ENCODE results near the gene CNMD.

The CNMD gene

GRCh38 chr13:52765611-52766390 lies 26.2 kb upstream of the CNMD start:
- TF ChIP-seq CTCF (IDR thresholded peaks at IDR 0.05; ENCODE audit: low read depth, low read length) = no peak
- no peak overlapping the region for H3K4me3 ChIP-seq (ENCODE audit: low read depth, low read length)

- TF ChIP-seq CTCF (IDR thresholded peaks at IDR 0.05; ENCODE audit: low read depth, low read length) = no peak
- no peak overlapping the region for H3K4me3 ChIP-seq (ENCODE audit: low read depth, low read length)
Observed at GRCh38 chr13:52760077-52760476, 20.5 kb upstream of the CNMD start.

- TF ChIP-seq CTCF (IDR thresholded peaks at IDR 0.05; ENCODE audit: low read depth, low read length) = no peak
- H3K4me3 ChIP-seq (ENCODE audit: low read depth, low read length) = no peak overlapping the region
Observed at GRCh38 chr13:52758114-52758513, 18.5 kb upstream of the CNMD start.

GRCh38 chr13:52751196-52751595 lies 11.6 kb upstream of the CNMD start:
- TF ChIP-seq CTCF (IDR thresholded peaks at IDR 0.05; ENCODE audit: low read depth, low read length) = no peak
- H3K4me3 ChIP-seq (ENCODE audit: low read depth, low read length) = no peak overlapping the region

- no peak for TF ChIP-seq CTCF (IDR thresholded peaks at IDR 0.05; ENCODE audit: low read depth, low read length)
- H3K4me3 ChIP-seq (ENCODE audit: low read depth, low read length) = no peak overlapping the region
Observed at GRCh38 chr13:52750713-52751112, 11.1 kb upstream of the CNMD start.

- no peak overlapping the region for H3K4me3 ChIP-seq (ENCODE audit: low read depth, low read length)
- no peak for TF ChIP-seq CTCF (IDR thresholded peaks at IDR 0.05; ENCODE audit: low read depth, low read length)
Observed at GRCh38 chr13:52749419-52749818, 9.8 kb upstream of the CNMD start.

GRCh38 chr13:52746141-52746540 lies 6.5 kb upstream of the CNMD start:
- no peak overlapping the region for H3K4me3 ChIP-seq (ENCODE audit: low read depth, low read length)
- no peak for TF ChIP-seq CTCF (IDR thresholded peaks at IDR 0.05; ENCODE audit: low read depth, low read length)

Data from WI38 (cell line).